Dermis blood vessel endothelial cell (primary cell): ENCODE measurements around the gene ELMO1. TPM values are rescaled to one million over a fixed set of nuclear protein-coding genes. Genes with fewer than 3 reads are reported as not detected.

Source experiments
- DNase-seq: peaks from one replicate; pipeline ENCODE4 v3.0.0; 2010
- total RNA-seq: library from RNA; depleted of rRNA; stranded (reverse); fragments of >200 nt; gene quantifications from 2 replicates; pipeline ENCODE4 v1.2.3, GENCODE V29; 2014

Gene ELMO1
- total RNA-seq, 1 donor from 2014 or later: 109 TPM

- no peak for DNase-seq
Measured at GRCh38 chr7:37089972-37090371, 358.7 kb downstream of the ELMO1 start.

DNA sequence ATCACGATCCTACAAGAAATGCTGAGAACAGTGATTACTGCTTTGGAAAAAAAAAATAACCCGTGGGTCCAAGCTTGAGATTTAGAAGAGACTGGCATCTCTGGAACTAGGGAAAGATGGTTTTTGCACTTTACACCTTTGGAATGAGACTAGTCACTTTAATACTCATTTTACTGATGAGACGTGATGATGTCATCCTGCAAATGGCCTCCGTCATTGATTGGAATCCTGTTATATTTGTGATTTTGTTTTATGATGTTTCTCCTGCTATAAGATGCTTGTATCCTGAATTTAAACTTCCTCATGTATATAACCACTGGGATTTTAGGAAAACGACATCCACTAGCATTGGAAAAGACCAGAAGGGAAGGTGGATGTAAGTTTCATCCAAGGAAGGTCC is 363.1 kb downstream of the ELMO1 start:
- no peak for DNase-seq

DNA sequence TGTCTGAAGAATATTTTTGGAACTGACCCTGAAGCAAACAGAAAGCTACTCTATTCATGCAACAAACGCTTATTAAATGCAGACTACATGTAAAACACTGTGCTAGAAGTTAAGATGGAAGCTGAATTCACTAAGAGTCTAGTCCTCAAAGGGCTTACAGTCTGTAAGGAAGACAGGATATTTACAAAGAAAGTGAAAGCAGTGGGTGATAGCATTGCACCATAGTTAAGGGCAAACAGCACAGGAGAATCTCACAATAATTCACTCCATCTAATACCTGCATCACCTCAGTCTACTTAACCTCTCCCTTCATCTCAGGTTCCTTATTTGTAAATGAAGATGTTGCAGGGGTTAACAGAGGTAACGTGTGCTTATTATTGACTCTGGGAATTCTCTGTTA is 364.4 kb downstream of the ELMO1 start:
- no peak for DNase-seq

GRCh38 chr7:37083311-37084096 is 365.2 kb downstream of the ELMO1 start:
- no peak for DNase-seq

DNA sequence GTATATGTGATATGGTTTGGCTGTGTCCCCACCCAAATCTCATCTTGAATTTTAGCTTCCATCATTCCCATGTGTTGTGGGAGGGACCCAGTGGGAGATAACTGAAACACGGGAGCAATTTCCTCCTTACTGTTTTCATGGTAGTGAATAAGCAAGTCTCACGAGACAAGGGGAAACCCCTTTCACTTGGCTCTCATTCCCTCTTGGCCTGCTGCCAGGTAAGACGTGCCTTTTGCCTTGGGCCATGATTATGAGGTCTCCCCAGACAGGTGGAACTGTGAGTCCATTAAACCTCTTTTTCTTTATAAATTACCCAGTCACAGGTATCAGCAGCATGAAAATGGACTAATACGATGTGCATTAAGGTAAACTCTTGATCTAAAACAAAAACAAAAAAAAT is 367.2 kb downstream of the ELMO1 start:
- peak; percentile 47 for DNase-seq

- no peak for DNase-seq
Measured at GRCh38 chr7:37079420-37079819, 369.2 kb downstream of the ELMO1 start.

DNA sequence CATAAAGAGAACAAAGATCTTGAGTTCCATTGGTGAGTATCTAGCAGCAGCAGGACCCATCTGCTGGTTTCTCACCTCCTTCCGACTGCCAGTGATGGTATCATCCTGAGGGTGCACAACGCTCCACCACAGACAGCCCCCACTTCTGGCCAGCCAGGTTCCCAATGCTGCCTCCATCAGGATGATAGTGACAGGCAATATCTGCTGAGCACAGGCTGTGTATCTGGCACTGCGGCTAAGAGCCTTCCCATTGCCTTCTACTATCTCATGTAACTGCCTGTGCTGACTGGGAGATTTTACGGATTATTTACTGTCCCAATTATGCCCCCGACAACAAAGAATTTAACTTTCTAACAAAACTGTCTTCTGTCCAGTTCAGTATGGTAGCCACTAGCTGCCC is 372.0 kb downstream of the ELMO1 start:
- no peak for DNase-seq

GRCh38 chr7:37074370-37074769 is 374.3 kb downstream of the ELMO1 start:
- no peak for DNase-seq

GRCh38 chr7:37071124-37071523 is 377.5 kb downstream of the ELMO1 start:
- DNase-seq: no peak

- DNase-seq: no peak
Measured at GRCh38 chr7:37070471-37070870, 378.2 kb downstream of the ELMO1 start.

DNA sequence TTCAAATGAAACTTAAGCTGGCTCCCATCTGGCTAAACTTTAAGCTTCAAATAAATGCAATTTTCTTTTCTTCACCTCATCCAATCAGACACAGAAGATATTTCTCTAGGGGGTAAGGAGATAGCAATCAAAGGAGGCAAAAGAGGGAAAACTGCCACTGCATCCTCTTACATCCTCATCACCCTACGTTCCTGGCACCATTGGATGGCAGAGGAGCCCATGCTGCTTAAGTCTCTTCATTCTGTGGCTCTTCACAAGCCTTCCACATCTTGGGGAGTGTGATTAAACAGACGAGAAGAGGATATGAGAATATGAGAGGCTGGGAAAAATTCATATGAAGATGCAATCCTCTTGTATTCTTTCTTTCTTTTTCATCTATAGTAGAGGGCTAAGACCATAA is 378.6 kb downstream of the ELMO1 start:
- no peak for DNase-seq

GRCh38 chr7:37069336-37069735 is 379.3 kb downstream of the ELMO1 start:
- DNase-seq: no peak

GRCh38 chr7:37068902-37069301 is 379.8 kb downstream of the ELMO1 start:
- DNase-seq: no peak

- no peak for DNase-seq
Measured at GRCh38 chr7:37068038-37068437, 380.6 kb downstream of the ELMO1 start.

GRCh38 chr7:37065779-37066271 is 382.8 kb downstream of the ELMO1 start:
- no peak for DNase-seq

- no peak for DNase-seq
Measured at GRCh38 chr7:37062560-37062859, 386.2 kb downstream of the ELMO1 start.

- no peak for DNase-seq
Measured at GRCh38 chr7:37061849-37062559, 386.7 kb downstream of the ELMO1 start.

- no peak for DNase-seq
Measured at GRCh38 chr7:37056234-37056912, 392.3 kb downstream of the ELMO1 start.

DNA sequence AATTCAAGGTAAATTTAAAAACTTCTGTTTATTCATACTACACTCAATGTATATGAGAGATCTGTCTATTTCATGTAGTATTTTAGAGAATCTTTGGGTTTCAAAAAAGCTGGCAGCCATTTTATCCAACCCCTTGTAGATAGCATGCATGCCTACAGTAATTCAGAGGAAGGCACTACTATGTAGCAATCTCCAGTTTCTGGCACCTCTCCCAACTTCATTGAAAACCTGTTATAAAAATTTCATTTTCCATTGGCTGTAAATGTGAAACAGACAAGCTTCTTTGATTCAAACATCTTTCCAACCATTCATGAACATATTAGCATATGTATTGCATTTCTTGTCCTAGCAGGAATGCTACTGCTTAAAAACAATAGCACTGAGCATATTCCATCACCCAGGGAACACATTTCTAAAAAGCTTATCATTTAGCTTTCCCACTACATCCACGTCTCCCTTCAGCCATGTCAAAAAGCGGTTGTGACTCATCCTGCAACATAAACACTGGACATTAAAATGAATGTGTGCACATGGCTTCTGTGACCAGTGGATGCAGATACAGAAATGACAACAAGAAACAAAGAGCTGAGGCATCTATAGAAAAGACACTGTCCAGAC is 393.9 kb downstream of the ELMO1 start:
- DNase-seq: peak; percentile 7

DNA sequence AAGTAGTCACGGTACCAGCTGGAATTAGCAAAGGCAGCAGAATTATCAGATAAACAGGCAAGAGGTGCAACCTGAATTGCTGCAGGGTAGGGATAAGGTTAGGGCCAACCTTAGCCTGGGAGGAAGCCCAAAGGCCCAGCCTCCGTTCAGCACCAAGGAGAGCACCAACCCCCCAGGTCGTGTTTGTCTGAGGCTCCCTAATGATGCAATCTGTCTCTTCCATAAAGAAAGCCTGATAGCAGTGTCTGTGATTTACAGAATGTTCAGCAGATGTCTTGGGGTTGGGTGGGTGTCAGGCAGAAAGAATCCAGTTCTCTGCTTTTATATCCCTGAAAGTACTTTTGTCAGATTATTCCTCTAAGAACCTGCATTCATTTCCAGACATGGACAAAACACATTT is 396.0 kb downstream of the ELMO1 start:
- peak; percentile 56 for DNase-seq

DNA sequence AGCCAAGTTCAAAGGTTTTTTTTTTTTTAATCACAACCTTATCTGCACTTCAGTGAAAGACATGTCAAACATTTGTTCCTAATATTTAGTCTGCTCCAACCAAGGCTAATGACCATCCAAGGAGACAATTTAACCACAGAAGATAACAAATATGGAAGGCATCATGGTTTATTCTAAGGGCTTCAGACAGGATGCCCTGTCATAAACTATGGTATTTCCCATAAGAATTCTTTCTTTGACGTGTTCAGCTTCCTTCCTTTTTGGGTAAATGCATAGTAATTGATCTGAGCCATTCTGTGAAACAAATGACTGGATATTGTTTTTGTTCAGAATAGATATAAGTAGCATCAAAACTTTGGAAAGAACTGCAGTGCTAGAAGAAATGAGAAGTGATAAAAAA is 397.9 kb downstream of the ELMO1 start:
- peak; percentile 44 for DNase-seq

- no peak for DNase-seq
Measured at GRCh38 chr7:37048674-37049073, 400.0 kb downstream of the ELMO1 start.

DNA sequence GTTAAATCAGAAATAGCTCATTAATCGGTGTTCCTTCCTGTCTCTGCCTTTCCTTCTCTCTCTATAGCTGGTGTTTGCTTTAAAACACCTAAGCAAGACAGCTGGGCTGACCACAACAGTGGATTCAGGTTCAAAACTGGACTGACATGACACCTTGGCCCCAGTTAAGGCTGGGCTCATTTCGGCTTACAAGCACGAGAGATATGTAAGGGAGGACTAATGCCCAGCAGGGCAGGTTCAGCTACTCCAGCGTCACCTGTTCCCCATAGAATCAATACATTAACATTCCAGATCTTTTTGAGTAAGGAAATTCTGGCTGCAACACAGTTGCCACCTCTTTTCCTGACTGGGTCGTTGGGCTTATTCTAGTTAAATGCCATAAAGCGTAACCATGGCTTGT is 401.4 kb downstream of the ELMO1 start:
- DNase-seq: no peak
